ENCODE results near the gene RARB. TPM values are rescaled to one million over a fixed set of nuclear protein-coding genes. Genes with fewer than 3 reads are reported as not detected.

Gene RARB
- total and polyA plus RNA-seq, 9 of the 15 experiments (the other 6 are each of a cell fraction or from before 2014, with no cell fraction given), result 0.15 to 1.3 (median 0.27) TPM

DNA sequence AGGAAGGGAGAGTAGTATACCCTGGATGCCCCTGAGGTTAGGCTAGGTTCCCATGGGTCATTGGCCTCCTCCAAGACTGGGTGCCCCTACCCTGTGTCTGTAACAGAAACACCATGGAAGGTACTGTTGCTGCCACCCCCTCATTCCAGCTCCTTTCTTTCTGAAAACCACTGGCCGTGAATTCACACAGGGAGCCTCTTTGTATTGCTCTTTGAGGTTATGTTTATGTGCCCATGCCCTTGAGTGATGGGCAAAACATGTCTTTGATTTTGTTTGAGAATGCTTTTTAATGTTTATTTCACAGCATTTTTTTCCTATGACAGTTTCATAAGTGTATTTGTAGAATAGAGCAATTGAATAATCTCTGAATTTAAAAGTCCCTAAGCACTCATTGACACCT lies 79.7 kb downstream of the RARB start:
- BruUV-seq (replicated peaks), result no TSS peak
- no peak overlapping the region for H3K9ac ChIP-seq (ENCODE audit: insufficient read depth in 1 of 2, low read depth in 2 of 2, low read length in 2 of 2)
- TF ChIP-seq ZNF12 (CRISPR knock-in tag; IDR thresholded peaks at IDR 0.05) (no peak), NCOA6 (IDR thresholded peaks at IDR 0.05) (no peak), SIRT6 (IDR thresholded peaks at IDR 0.05; ENCODE audit: low read depth, low read length) (no peak), SMC3 (conservative IDR thresholded peaks at IDR 0.05; ENCODE audit: insufficient read depth, low read depth, low read length) (no peak), ARID2 (IDR thresholded peaks at IDR 0.05) (no peak), ARID1B (IDR thresholded peaks at IDR 0.05) (no peak), ZFPM2 (CRISPR knock-in tag; IDR thresholded peaks at IDR 0.05) (no peak), HMG20B (CRISPR knock-in tag; IDR thresholded peaks at IDR 0.05) (no peak)
- TF ChIP-seq, protein P1, sequence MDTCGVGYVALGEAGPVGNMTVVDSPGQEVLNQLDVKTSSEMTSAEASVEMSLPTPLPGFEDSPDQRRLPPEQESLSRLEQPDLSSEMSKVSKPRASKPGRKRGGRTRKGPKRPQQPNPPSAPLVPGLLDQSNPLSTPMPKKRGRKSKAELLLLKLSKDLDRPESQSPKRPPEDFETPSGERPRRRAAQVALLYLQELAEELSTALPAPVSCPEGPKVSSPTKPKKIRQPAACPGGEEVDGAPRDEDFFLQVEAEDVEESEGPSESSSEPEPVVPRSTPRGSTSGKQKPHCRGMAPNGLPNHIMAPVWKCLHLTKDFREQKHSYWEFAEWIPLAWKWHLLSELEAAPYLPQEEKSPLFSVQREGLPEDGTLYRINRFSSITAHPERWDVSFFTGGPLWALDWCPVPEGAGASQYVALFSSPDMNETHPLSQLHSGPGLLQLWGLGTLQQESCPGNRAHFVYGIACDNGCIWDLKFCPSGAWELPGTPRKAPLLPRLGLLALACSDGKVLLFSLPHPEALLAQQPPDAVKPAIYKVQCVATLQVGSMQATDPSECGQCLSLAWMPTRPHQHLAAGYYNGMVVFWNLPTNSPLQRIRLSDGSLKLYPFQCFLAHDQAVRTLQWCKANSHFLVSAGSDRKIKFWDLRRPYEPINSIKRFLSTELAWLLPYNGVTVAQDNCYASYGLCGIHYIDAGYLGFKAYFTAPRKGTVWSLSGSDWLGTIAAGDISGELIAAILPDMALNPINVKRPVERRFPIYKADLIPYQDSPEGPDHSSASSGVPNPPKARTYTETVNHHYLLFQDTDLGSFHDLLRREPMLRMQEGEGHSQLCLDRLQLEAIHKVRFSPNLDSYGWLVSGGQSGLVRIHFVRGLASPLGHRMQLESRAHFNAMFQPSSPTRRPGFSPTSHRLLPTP (IDR thresholded peaks at IDR 0.05; ENCODE audit: borderline replicate concordance, extremely low read depth, insufficient read length), result no peak
- TF ChIP-seq, protein P2, sequence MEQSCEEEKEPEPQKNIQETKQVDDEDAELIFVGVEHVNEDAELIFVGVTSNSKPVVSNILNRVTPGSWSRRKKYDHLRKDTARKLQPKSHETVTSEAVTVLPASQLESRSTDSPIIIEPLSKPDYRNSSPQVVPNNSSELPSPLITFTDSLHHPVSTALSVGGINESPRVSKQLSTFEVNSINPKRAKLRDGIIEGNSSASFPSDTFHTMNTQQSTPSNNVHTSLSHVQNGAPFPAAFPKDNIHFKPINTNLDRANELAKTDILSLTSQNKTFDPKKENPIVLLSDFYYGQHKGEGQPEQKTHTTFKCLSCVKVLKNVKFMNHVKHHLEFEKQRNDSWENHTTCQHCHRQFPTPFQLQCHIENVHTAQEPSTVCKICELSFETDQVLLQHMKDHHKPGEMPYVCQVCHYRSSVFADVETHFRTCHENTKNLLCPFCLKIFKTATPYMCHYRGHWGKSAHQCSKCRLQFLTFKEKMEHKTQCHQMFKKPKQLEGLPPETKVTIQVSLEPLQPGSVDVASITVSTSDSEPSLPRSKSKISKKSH (CRISPR knock-in tag; IDR thresholded peaks at IDR 0.05), result no peak
- TF ChIP-seq, protein P3, sequence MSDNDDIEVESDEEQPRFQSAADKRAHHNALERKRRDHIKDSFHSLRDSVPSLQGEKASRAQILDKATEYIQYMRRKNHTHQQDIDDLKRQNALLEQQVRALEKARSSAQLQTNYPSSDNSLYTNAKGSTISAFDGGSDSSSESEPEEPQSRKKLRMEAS (CRISPR knock-in tag; IDR thresholded peaks at IDR 0.05), result no peak
- TF ChIP-seq, protein P4, sequence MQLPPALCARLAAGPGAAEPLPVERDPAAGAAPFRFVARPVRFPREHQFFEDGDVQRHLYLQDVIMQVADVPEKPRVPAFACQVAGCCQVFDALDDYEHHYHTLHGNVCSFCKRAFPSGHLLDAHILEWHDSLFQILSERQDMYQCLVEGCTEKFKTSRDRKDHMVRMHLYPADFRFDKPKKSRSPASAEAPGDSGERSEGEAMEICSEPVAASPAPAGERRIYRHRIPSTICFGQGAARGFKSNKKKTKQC (CRISPR knock-in tag; IDR thresholded peaks at IDR 0.05), result no peak
- TF ChIP-seq, protein P5, sequence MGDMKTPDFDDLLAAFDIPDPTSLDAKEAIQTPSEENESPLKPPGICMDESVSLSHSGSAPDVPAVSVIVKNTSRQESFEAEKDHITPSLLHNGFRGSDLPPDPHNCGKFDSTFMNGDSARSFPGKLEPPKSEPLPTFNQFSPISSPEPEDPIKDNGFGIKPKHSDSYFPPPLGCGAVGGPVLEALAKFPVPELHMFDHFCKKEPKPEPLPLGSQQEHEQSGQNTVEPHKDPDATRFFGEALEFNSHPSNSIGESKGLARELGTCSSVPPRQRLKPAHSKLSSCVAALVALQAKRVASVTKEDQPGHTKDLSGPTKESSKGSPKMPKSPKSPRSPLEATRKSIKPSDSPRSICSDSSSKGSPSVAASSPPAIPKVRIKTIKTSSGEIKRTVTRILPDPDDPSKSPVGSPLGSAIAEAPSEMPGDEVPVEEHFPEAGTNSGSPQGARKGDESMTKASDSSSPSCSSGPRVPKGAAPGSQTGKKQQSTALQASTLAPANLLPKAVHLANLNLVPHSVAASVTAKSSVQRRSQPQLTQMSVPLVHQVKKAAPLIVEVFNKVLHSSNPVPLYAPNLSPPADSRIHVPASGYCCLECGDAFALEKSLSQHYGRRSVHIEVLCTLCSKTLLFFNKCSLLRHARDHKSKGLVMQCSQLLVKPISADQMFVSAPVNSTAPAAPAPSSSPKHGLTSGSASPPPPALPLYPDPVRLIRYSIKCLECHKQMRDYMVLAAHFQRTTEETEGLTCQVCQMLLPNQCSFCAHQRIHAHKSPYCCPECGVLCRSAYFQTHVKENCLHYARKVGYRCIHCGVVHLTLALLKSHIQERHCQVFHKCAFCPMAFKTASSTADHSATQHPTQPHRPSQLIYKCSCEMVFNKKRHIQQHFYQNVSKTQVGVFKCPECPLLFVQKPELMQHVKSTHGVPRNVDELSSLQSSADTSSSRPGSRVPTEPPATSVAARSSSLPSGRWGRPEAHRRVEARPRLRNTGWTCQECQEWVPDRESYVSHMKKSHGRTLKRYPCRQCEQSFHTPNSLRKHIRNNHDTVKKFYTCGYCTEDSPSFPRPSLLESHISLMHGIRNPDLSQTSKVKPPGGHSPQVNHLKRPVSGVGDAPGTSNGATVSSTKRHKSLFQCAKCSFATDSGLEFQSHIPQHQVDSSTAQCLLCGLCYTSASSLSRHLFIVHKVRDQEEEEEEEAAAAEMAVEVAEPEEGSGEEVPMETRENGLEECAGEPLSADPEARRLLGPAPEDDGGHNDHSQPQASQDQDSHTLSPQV (IDR thresholded peaks at IDR 0.05), result no peak
- H3K36me3 ChIP-seq (ENCODE audit: control insufficient read depth, insufficient read depth, low read length), result no peaks in the 10 kb centered on the region
- intact Hi-C loops (cut with micrococcal nuclease), result no loop called here
- no peak overlapping the region for H2AFZ ChIP-seq (ENCODE audit: low read depth, low read length)
- H3K4me1 ChIP-seq (replicated peaks in 1 of 2; ENCODE audit: control insufficient read depth in 2 of 2, insufficient read depth in 2 of 2, low read length in 2 of 2), result no peaks in the 10 kb centered on the region
- no peak overlapping the region for H3K4me2 ChIP-seq (ENCODE audit: insufficient read depth, low read length)
- ChIA-PET CTCF (ENCODE audit: low intra/inter-chr PET ratio) (no interaction called here), POLR2A (interaction anchor here (0.6 kb wide), 1 partner anchor 12 kb away, joined by 3 read pairs; no protein-coding TSS in a partner anchor)
- no peaks in the 10 kb centered on the region for H3K9me3 ChIP-seq (replicated peaks; ENCODE audit: control insufficient read depth, insufficient read depth, low read depth, low read length)
- in situ Hi-C loops (cut with MboI), result no loop called here
- no peak for FAIRE-seq
- H3K9me1 ChIP-seq (ENCODE audit: control insufficient read depth, insufficient read depth, low read length), result no peaks in the 10 kb centered on the region
- peaks cover 0 to 6% of the 10 kb centered on the region in 2 experiments; a peak in 2 of 5 replicates for H3K27me3 ChIP-seq (ENCODE audit: control insufficient read depth in 2 of 2, insufficient read depth in 2 of 2, low read length in 2 of 2)
- ATAC-seq, result no peak
- H3K79me2 ChIP-seq (ENCODE audit: control insufficient read depth, insufficient read depth, low read length), result no peaks in the 10 kb centered on the region
- H3K27ac ChIP-seq (ENCODE audit: extremely low read depth, low read depth, low read length), result no peak overlapping the region
- H3K4me3 ChIP-seq, result no peak overlapping the region
- no peaks in the 10 kb centered on the region for H4K20me1 ChIP-seq (replicated peaks; ENCODE audit: control insufficient read depth, insufficient read depth, low read length)
- WGBS (ENCODE audit: insufficient coverage, low coverage, missing lambda C conversion rate), result 0% methylated on average over 1 of the region's 1 CpG
- DNase-seq (ENCODE audit: extremely low read depth in 1 of 4, low spot score in 3 of 4), result no peak

Measured in K562 (cell line).